KBM-7 (cell line): ENCODE data around the gene MAP3K19.
"Not testable (repeated sequence)": the region's sequence is repeated elsewhere in the genome, so short reads cannot be mapped to it uniquely, and the experiment has no call there.

ENCODE experiments used
- DNase-seq: peaks from one replicate; pipeline ENCODE4 v3.0.0-alpha.2; 2015
- in situ Hi-C: fragments of 300-500 bp; cut with MboI; formaldehyde crosslinking; loops from 2 replicates; pipeline ENCODE4 v1.14.3; 2020; ENCODE audit warnings: low sequenced_read_pairs, low pct_unique_long_range_greater_than_20kb, mixed read lengths

The MAP3K19 gene

GRCh38 chr2:135002836-135003235 lies 44.4 kb downstream of the MAP3K19 start:
- in situ Hi-C loops = no loop called here
- DNase-seq = no peak

DNA sequence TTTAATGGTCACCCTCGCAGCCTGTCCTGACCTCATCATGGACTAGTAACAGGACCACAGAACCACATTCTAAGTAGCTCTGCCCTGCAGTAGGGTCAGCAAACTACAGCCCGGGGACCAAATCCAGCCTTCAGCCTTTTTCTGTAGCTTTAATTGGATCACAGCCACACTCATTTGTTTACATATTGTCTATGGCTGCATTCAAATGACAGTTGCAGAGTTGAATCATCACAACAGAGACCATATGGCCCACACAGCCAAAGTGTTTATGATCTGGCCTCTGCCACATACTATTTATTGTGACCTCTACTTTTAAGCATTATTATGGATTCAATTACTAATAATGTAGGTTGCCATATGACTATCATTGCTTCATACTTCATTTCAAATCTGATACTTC lies 47.7 kb downstream of the MAP3K19 start:
- in situ Hi-C loops = no loop called here
- no peak for DNase-seq

DNA sequence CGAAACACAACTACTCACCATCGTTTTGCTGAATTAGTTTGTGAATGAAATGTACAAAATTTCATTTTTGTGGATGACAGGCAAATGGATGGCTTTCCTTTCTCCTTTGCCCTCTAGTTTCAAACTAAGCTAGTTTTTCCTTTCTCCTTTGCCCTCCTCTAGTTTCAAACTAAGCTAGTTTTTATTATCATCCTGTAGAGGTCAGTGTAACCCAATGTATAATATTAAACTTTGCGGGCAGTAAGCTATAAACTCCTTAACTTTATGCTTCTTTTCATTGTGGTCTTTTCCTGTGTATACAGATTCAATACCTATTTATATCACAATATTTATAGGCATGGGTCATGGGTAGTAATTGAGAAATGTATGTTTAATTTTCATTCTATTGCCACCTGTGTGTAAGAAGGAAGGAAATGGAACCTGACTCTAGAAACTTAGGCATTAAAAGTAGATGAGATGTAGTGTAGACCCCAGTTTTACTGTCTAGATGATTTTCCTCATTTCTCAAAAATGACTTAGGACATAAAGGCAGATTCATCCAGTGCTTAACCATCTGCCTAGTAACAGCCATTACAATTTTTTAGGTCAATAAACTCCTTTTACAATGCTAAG lies 58.1 kb downstream of the MAP3K19 start:
- peak; percentile 43 for DNase-seq
- in situ Hi-C loops = no loop called here

- no peak for DNase-seq
- in situ Hi-C loops = no loop called here
Measured at GRCh38 chr2:134985061-134985460, 62.2 kb downstream of the MAP3K19 start.

GRCh38 chr2:134982603-134983002 lies 64.6 kb downstream of the MAP3K19 start:
- peak; percentile 32 for DNase-seq
- in situ Hi-C loops = no loop called here

- no peak for DNase-seq
- in situ Hi-C loops = no loop called here
Measured at GRCh38 chr2:134980639-134981038, 66.6 kb downstream of the MAP3K19 start.

GRCh38 chr2:134979221-134979620 lies 68.0 kb downstream of the MAP3K19 start:
- DNase-seq = no peak
- in situ Hi-C loops = no loop called here

GRCh38 chr2:134977104-134977503 lies 70.1 kb downstream of the MAP3K19 start:
- DNase-seq, in situ Hi-C loops: not testable (repeated sequence)

DNA sequence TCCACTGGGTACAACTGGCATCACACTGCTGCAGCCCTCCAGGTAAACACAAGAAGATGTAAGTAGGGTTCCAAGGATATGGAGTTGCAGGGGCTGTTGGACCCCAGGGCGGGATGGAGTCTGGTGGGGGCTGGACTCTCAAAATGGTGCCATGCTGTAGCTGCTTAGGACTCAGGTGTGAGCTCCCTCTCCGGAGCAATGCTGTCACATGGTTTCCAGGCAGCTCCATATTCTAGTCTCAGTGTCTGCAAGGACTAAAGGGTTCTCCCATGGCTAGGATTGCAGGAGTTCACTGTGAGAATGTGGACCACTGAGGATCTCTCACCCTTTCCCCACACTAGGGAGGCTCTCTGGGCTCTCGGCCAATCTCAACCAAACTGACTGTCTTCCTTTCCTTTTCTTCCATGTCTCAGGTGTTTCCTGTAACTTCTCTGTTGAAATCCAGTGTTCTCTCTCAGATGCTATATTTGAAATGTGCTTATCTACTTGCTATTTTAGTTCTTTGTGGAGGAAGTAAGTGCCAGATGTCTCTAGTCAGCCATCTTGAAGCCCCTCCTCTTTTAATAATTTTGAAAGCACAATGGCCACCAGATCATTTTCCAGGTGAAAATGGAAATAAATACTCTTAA lies 71.1 kb downstream of the MAP3K19 start:
- peak; percentile 90 for DNase-seq
- in situ Hi-C loops = no loop called here

GRCh38 chr2:134975281-134976009 lies 71.8 kb downstream of the MAP3K19 start:
- in situ Hi-C loops = no loop called here
- DNase-seq = no peak

DNA sequence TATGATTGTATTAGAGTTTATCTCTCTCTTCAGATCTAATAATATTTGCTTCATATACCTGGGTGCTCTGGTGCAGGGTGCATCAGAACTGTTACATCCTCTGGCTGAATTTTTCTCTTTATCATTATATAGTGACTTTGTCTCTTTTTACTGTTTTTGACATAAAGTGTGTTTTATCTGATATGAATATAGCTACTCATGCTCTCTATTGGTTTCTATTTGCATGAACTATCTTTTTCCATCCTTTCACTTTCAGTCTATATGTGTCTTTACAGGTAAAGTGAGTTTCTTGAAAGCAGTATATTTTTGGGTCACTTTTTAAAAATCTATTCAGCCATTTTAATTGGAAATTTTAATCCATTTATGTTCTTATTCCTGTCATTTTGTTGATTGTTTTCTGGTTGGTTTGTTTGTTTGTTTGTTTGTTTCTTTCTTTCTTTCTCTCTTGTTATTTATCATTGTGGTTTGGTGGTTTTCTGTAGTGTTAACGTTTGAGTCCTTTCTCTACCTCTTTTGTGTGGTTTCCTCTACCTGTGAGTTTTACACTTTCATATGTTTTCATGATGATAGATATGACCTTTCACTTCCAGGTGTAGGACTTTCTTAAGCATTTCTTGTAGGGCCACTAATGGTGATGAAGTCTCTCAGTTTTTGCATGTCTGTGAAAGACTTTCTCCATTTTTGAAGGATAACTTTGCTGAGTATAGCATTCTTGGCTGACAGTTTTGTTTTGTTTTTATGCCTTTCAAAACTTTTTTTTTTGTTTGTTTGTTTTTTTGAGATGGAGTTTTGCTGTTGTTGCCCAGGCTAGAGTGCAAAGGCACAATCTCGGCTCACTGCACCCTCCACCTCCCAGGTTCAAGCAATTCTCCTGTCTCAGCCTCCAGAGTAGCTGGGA lies 73.8 kb downstream of the MAP3K19 start:
- in situ Hi-C loops = no loop called here
- no peak for DNase-seq

- in situ Hi-C loops, DNase-seq: not testable (repeated sequence)
Measured at GRCh38 chr2:134967166-134967565, 80.1 kb downstream of the MAP3K19 start.

DNA sequence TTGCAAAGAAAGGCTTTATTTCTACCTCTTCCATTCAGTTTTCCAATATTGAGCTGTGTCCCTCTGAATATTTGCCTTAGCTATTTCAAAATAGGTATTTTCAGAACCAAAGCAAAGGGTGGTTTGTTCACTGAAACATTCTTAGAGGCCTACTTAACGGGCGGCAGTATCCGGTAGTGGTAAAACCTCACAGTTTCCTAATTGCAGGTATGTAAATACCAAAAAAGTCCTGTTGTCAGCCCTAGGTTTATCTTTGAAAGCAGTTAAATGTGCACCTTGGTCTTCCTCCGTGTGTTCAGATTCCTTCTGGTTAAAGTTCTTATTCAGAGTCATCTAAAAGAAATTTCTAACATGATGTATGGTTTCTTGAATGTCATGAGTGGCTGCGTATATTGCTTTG lies 89.8 kb downstream of the MAP3K19 start:
- in situ Hi-C loops = no loop called here
- DNase-seq = no peak

- in situ Hi-C loops = no loop called here
Measured at GRCh38 chr2:134955744-134956143, 91.5 kb downstream of the MAP3K19 start.

GRCh38 chr2:134954065-134954464 lies 93.2 kb downstream of the MAP3K19 start:
- in situ Hi-C loops = no loop called here
- no peak for DNase-seq

More at GRCh38 chr2:134955744-134956143, 91.5 kb downstream of the MAP3K19 start:
- DNase-seq = no peak

GRCh38 chr2:134952608-134953007 lies 94.6 kb downstream of the MAP3K19 start:
- DNase-seq = no peak
- in situ Hi-C loops = no loop called here

DNA sequence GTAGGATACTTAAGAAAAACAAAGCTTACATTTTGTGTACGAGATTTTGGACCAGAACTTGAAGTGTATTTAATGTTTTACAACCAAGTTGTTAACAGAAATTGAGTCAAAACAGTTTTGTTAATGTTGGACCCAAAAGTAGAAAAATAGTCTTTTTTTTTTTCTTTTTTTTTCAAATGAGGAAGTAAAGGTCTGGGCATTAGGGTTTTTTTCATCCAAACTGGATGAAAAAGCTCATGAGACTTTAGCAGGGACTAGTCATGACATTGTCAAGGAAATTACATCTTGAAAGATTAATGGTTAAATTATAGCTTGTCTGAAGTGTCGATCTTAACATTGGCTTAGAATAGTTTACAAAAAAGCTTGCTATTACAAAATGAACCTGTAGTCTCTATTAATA lies 96.4 kb downstream of the MAP3K19 start:
- no peak for DNase-seq
- in situ Hi-C loops = no loop called here

- DNase-seq = no peak
- in situ Hi-C loops = no loop called here
Measured at GRCh38 chr2:134949981-134950708, 97.1 kb downstream of the MAP3K19 start.

DNA sequence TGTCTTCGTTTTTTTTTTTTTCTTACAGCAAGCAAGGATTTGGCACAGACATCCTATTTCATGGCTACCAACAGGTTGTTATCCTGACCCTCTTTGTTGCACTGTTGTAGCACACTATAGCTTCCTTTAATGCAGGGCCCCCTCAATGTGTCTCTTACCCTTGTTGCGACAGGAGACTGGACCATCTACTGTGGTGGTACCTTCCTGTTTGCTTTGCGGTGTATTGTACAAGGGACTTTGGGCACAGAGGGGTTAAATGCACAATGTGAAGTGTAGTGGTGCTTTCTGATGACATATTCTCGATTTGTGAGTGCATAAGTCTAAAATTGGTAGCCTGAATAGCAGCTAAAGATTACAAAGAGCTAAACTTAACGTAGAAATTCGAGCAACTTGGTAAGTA lies 101.2 kb downstream of the MAP3K19 start:
- in situ Hi-C loops = no loop called here
- no peak for DNase-seq
